GM23338 (cell line): ENCODE measurements around the gene SH3GL2.

Source experiments
- CREB1 ChIP-seq: fragments of 250-450 bp; sonication (Bioruptor Pico); IDR thresholded peaks from 2 replicates; pipeline ENCODE4 v1.5.0; 2020; ENCODE audit warnings: low read depth, mild to moderate bottlenecking, moderate library complexity
- EZH2 ChIP-seq: fragments of 200-600 bp; sonication (generic); IDR thresholded peaks from one replicate; pipeline ENCODE4 v1.8.0; 2017; ENCODE audit warnings: antibody characterized with exemption, mild to moderate bottlenecking, low read depth; ENCODE audit not compliant: unreplicated experiment
- EZH2phosphoT487 ChIP-seq: fragments of 200-600 bp; sonication (generic); IDR thresholded peaks from one replicate; pipeline ENCODE4 v1.8.1; 2018; ENCODE audit warnings: antibody characterized with exemption; ENCODE audit not compliant: unreplicated experiment
- JUNB ChIP-seq: IDR thresholded peaks from one replicate; pipeline ENCODE4 v1.6.1; 2016; ENCODE audit warnings: antibody characterized with exemption; ENCODE audit not compliant: unreplicated experiment
- POLR2AphosphoS5 ChIP-seq: IDR thresholded peaks from 2 replicates; pipeline ENCODE4 v1.6.1; 2016; ENCODE audit warnings: antibody characterized with exemption, low read depth
- STAT1 ChIP-seq: IDR thresholded peaks from one replicate; pipeline ENCODE4 v1.6.1; 2016; ENCODE audit warnings: antibody characterized with exemption; ENCODE audit not compliant: unreplicated experiment
- ZNF114 ChIP-seq: fragments of 250-450 bp; sonication (Bioruptor Pico); IDR thresholded peaks from 2 replicates; pipeline ENCODE4 v1.5.0; 2020; ENCODE audit warnings: mild to moderate bottlenecking, moderate library complexity
- ZNF331 ChIP-seq: fragments of 250-450 bp; sonication (Bioruptor Pico); IDR thresholded peaks from 2 replicates; pipeline ENCODE4 v1.5.0; 2020; ENCODE audit warnings: low read depth, mild to moderate bottlenecking, moderate library complexity
- TF ChIP-seq, protein P1 (sequence below), 2 experiments: fragments of 200-600 bp in 1 of 2; sonication (generic) in 1 of 2; conservative IDR thresholded peaks; 2 replicates each; pipeline versions ENCODE4 v1.5.1 to v1.6.1; 2016 to 2017; ENCODE audit warnings: antibody characterized with exemption in 2 of 2, low read depth in 2 of 2, mild to moderate bottlenecking in 2 of 2, moderate library complexity in 1 of 2
- TF ChIP-seq, protein P2 (sequence below): IDR thresholded peaks from one replicate; pipeline ENCODE4 v1.6.1; 2018; ENCODE audit warnings: antibody characterized with exemption; ENCODE audit not compliant: unreplicated experiment
- TF ChIP-seq, protein P3 (sequence below): fragments of 250-450 bp; sonication (Bioruptor Pico); IDR thresholded peaks from 2 replicates; pipeline ENCODE4 v1.5.0; 2020; ENCODE audit warnings: mild to moderate bottlenecking, moderate library complexity

DNA sequence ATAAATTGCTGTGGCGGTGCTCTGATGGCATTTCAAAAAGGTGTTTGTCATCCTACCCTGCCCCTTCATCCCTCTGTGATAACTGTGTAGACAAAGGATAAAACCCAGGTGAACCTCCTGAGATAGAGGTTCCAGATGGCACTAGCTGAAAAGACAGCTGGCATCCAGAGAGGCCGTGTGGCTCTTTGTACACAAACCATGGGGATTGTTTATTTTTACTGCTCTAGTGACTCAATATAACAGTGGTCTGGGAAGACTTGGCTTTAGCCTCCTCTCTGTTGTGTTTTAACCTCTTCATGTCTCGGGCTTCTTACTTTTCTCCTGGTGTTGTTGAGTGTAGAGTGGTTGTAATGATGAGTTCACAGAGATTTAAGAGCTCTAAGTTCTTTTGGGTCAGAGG lies 48.8 kb downstream of the SH3GL2 start:
- no peak for TF ChIP-seq JUNB
- no peak for TF ChIP-seq CREB1 (CRISPR knock-in tag)
- TF ChIP-seq, protein P1, sequence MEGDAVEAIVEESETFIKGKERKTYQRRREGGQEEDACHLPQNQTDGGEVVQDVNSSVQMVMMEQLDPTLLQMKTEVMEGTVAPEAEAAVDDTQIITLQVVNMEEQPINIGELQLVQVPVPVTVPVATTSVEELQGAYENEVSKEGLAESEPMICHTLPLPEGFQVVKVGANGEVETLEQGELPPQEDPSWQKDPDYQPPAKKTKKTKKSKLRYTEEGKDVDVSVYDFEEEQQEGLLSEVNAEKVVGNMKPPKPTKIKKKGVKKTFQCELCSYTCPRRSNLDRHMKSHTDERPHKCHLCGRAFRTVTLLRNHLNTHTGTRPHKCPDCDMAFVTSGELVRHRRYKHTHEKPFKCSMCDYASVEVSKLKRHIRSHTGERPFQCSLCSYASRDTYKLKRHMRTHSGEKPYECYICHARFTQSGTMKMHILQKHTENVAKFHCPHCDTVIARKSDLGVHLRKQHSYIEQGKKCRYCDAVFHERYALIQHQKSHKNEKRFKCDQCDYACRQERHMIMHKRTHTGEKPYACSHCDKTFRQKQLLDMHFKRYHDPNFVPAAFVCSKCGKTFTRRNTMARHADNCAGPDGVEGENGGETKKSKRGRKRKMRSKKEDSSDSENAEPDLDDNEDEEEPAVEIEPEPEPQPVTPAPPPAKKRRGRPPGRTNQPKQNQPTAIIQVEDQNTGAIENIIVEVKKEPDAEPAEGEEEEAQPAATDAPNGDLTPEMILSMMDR (conservative IDR thresholded peaks at IDR 0.05; ENCODE audit: low read depth in 2 of 2): no peak
- TF ChIP-seq EZH2: no peak
- no peak for TF ChIP-seq STAT1
- no peak for TF ChIP-seq EZH2phosphoT487
- TF ChIP-seq POLR2AphosphoS5: no peak
- TF ChIP-seq, protein P2, sequence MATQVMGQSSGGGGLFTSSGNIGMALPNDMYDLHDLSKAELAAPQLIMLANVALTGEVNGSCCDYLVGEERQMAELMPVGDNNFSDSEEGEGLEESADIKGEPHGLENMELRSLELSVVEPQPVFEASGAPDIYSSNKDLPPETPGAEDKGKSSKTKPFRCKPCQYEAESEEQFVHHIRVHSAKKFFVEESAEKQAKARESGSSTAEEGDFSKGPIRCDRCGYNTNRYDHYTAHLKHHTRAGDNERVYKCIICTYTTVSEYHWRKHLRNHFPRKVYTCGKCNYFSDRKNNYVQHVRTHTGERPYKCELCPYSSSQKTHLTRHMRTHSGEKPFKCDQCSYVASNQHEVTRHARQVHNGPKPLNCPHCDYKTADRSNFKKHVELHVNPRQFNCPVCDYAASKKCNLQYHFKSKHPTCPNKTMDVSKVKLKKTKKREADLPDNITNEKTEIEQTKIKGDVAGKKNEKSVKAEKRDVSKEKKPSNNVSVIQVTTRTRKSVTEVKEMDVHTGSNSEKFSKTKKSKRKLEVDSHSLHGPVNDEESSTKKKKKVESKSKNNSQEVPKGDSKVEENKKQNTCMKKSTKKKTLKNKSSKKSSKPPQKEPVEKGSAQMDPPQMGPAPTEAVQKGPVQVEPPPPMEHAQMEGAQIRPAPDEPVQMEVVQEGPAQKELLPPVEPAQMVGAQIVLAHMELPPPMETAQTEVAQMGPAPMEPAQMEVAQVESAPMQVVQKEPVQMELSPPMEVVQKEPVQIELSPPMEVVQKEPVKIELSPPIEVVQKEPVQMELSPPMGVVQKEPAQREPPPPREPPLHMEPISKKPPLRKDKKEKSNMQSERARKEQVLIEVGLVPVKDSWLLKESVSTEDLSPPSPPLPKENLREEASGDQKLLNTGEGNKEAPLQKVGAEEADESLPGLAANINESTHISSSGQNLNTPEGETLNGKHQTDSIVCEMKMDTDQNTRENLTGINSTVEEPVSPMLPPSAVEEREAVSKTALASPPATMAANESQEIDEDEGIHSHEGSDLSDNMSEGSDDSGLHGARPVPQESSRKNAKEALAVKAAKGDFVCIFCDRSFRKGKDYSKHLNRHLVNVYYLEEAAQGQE: no peak
- TF ChIP-seq, protein P3, sequence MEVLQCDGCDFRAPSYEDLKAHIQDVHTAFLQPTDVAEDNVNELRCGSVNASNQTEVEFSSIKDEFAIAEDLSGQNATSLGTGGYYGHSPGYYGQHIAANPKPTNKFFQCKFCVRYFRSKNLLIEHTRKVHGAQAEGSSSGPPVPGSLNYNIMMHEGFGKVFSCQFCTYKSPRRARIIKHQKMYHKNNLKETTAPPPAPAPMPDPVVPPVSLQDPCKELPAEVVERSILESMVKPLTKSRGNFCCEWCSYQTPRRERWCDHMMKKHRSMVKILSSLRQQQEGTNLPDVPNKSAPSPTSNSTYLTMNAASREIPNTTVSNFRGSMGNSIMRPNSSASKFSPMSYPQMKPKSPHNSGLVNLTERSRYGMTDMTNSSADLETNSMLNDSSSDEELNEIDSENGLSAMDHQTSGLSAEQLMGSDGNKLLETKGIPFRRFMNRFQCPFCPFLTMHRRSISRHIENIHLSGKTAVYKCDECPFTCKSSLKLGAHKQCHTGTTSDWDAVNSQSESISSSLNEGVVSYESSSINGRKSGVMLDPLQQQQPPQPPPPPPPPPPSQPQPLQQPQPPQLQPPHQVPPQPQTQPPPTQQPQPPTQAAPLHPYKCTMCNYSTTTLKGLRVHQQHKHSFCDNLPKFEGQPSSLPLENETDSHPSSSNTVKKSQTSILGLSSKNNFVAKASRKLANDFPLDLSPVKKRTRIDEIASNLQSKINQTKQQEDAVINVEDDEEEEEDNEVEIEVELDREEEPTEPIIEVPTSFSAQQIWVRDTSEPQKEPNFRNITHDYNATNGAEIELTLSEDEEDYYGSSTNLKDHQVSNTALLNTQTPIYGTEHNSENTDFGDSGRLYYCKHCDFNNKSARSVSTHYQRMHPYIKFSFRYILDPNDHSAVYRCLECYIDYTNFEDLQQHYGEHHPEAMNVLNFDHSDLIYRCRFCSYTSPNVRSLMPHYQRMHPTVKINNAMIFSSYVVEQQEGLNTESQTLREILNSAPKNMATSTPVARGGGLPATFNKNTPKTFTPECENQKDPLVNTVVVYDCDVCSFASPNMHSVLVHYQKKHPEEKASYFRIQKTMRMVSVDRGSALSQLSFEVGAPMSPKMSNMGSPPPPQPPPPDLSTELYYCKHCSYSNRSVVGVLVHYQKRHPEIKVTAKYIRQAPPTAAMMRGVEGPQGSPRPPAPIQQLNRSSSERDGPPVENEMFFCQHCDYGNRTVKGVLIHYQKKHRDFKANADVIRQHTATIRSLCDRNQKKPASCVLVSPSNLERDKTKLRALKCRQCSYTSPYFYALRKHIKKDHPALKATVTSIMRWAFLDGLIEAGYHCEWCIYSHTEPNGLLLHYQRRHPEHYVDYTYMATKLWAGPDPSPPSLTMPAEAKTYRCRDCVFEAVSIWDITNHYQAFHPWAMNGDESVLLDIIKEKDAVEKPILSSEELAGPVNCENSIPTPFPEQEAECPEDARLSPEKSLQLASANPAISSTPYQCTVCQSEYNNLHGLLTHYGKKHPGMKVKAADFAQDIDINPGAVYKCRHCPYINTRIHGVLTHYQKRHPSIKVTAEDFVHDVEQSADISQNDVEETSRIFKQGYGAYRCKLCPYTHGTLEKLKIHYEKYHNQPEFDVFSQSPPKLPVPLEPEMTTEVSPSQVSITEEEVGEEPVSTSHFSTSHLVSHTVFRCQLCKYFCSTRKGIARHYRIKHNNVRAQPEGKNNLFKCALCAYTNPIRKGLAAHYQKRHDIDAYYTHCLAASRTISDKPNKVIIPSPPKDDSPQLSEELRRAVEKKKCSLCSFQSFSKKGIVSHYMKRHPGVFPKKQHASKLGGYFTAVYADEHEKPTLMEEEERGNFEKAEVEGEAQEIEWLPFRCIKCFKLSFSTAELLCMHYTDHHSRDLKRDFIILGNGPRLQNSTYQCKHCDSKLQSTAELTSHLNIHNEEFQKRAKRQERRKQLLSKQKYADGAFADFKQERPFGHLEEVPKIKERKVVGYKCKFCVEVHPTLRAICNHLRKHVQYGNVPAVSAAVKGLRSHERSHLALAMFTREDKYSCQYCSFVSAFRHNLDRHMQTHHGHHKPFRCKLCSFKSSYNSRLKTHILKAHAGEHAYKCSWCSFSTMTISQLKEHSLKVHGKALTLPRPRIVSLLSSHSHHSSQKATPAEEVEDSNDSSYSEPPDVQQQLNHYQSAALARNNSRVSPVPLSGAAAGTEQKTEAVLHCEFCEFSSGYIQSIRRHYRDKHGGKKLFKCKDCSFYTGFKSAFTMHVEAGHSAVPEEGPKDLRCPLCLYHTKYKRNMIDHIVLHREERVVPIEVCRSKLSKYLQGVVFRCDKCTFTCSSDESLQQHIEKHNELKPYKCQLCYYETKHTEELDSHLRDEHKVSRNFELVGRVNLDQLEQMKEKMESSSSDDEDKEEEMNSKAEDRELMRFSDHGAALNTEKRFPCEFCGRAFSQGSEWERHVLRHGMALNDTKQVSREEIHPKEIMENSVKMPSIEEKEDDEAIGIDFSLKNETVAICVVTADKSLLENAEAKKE (CRISPR knock-in tag): no peak
- no peak for TF ChIP-seq ZNF331 (CRISPR knock-in tag)
- TF ChIP-seq ZNF114: no peak
